ENCODE results near the gene SARM1. TPM values are rescaled to one million over a fixed set of nuclear protein-coding genes. Genes with fewer than 3 reads are reported as not detected.

The SARM1 gene
- total and polyA plus RNA-seq, 2 of the 13 experiments (the other 11 are each of a cell fraction or from before 2014, with no cell fraction given), result 0.73 to 0.86 TPM

GRCh38 chr17:28366605-28367004 lies 4.9 kb upstream of the SARM1 start (continued):
- TF ChIP-seq HIC2 (CRISPR knock-in tag; IDR thresholded peaks at IDR 0.05; ENCODE audit: low read depth) (no peak), HMG20B (CRISPR knock-in tag; conservative IDR thresholded peaks at IDR 0.05) (no peak), IRX3 (CRISPR knock-in tag; IDR thresholded peaks at IDR 0.05; ENCODE audit: borderline replicate concordance, low read depth) (no peak)

GRCh38 chr17:28367641-28368305 lies 3.7 kb upstream of the SARM1 start:
- Histone ChIP-seq H3K4me1 (ENCODE audit: insufficient read depth, low read length) (peaks cover 52% of the 10 kb centered on the region), H3K27ac (ENCODE audit: extremely low read length, insufficient read depth, low read length) (peak overlapping the region; percentile 92), H3K9ac (ENCODE audit: insufficient read depth, low read depth, low read length) (0 out of 2 replicates have a peak overlapping the region, but pooled peaks have one; percentile 24), H2AFZ (ENCODE audit: low read length) (no peak overlapping the region), H3K9me3 (ENCODE audit: low read length) (no peaks in the 10 kb centered on the region), H3K4me2 (ENCODE audit: low read depth, low read length) (peak overlapping the region; percentile 96), H3K79me2 (ENCODE audit: insufficient read depth, low read length) (peaks cover 7% of the 10 kb centered on the region), H4K20me1 (ENCODE audit: insufficient read depth, low read length) (no peaks in the 10 kb centered on the region), H3K36me3 (replicated peaks in 1 of 2; ENCODE audit: control insufficient read depth in 1 of 2, insufficient read depth in 2 of 2, low read length in 2 of 2) (peaks cover 2 to 14% of the 10 kb centered on the region in 2 experiments; a peak in 4 of 5 replicates), H3K27me3 (ENCODE audit: control insufficient read depth in 1 of 2, insufficient read depth in 2 of 2, low read length in 2 of 2) (no peaks in the 10 kb centered on the region), H3K4me3 (replicated peaks in 1 of 3; ENCODE audit: insufficient read depth in 1 of 3, low read depth in 2 of 3, low read length in 3 of 3) (peak overlapping the region in 1 of 3 experiments; percentile 77; a peak in 1 of 6 replicates)
- 80% methylated on average over 19 of the region's 21 CpGs for WGBS (ENCODE audit: low lambda C conversion rate)
- in situ Hi-C loops (cut with HindIII; ENCODE audit: extremely low pct_ligation_motif_present, low pct_unique_long_range_greater_than_20kb), result no loop called here
- ChIA-PET POLR2A (interaction anchor here (0.5 to 8.3 kb wide), 17 partner anchors 11 to 113 kb away, joined by 3 to 183 read pairs (median 6); partner anchors contain the start of genes IFT20, POLDIP2, SLC46A1 and TMEM97), CTCF (ENCODE audit: low intra/inter-chr PET ratio, low total read pairs) (no interaction called here)
- no peak for DNase-seq (ENCODE audit: low spot score)
- no TSS peak for BruUV-seq (replicated peaks)
- no peak for FAIRE-seq
- intact Hi-C loops (cut with micrococcal nuclease; ENCODE audit: unreplicated experiment), result no loop called here
- ATAC-seq, result no peak
- TF ChIP-seq SAP130 (CRISPR knock-in tag; IDR thresholded peaks at IDR 0.05; ENCODE audit: low read depth) (no peak), MYC (CRISPR knock-in tag; IDR thresholded peaks at IDR 0.05; ENCODE audit: borderline replicate concordance) (peak; percentile 18; the same call in 1 of the 2 replicates), IRF9 (CRISPR knock-in tag; IDR thresholded peaks at IDR 0.05; ENCODE audit: borderline replicate concordance) (0 out of 2 replicates have a peak, but pooled peaks have one; percentile 39), ZNF768 (CRISPR knock-in tag; IDR thresholded peaks at IDR 0.05) (peak; percentile 40; the same call in 1 of the 2 replicates), AFF4 (CRISPR knock-in tag; IDR thresholded peaks at IDR 0.05) (no peak), RFXANK (CRISPR knock-in tag; IDR thresholded peaks at IDR 0.05) (no peak), JUN (CRISPR knock-in tag; IDR thresholded peaks at IDR 0.05) (no peak), MEIS1 (CRISPR knock-in tag; IDR thresholded peaks at IDR 0.05; ENCODE audit: borderline replicate concordance) (0 out of 2 replicates have a peak, but pooled peaks have one; percentile 33), MBD4 (IDR thresholded peaks at IDR 0.05; ENCODE audit: borderline replicate concordance, low read length) (no peak), AGO2 (optimal IDR thresholded peaks at IDR 0.05; ENCODE audit: low read depth, low read length) (peak; percentile 89), ZNF414 (CRISPR knock-in tag; IDR thresholded peaks at IDR 0.05) (0 out of 2 replicates have a peak, but pooled peaks have one; percentile 19), ZNF790 (CRISPR knock-in tag; IDR thresholded peaks at IDR 0.05; ENCODE audit: borderline replicate concordance) (no peak)
